GM21526 (cell line): Measurements from ENCODE around the gene NPDC1.
"Not testable (repeated sequence)": the region's sequence is repeated elsewhere in the genome, so short reads cannot be mapped to it uniquely, and the experiment has no call there.

Source experiments
- ATAC-seq: cut with Tn5 transposase; IDR thresholded peaks from one replicate; pipeline ENCODE4 v1.9.1; 2021; ENCODE audit warnings: moderate library complexity; ENCODE audit not compliant: unreplicated experiment, low FRiP score

NPDC1 gene

GRCh38 chr9:137076636-137077009, 30.6 kb upstream of the NPDC1 start:
- no peak for ATAC-seq

- ATAC-seq = no peak
Measured at GRCh38 chr9:137075275-137075775, 29.3 kb upstream of the NPDC1 start.

GRCh38 chr9:137074657-137075274, 28.8 kb upstream of the NPDC1 start:
- no peak for ATAC-seq

- ATAC-seq = no peak
Measured at GRCh38 chr9:137073992-137074399, 28.0 kb upstream of the NPDC1 start.

GRCh38 chr9:137071282-137071681, 25.3 kb upstream of the NPDC1 start:
- no peak for ATAC-seq

- no peak for ATAC-seq
Measured at GRCh38 chr9:137070906-137071275, 24.9 kb upstream of the NPDC1 start.

GRCh38 chr9:137070201-137070905, 24.4 kb upstream of the NPDC1 start, which contains the start of gene SAPCD2:
TSS of gene SAPCD2 (minus strand) at chr9:137070557. CDS start at chr9:137070460, 97 bp downstream.
- ATAC-seq = peak; percentile 71

GRCh38 chr9:137069508-137070091, 23.6 kb upstream of the NPDC1 start:
- ATAC-seq = peak; percentile 3

GRCh38 chr9:137068539-137069507, 22.8 kb upstream of the NPDC1 start:
- ATAC-seq = no peak

- no peak for ATAC-seq
Measured at GRCh38 chr9:137067860-137068538, 22.0 kb upstream of the NPDC1 start.

GRCh38 chr9:137066096-137066861, 20.3 kb upstream of the NPDC1 start:
- ATAC-seq = no peak

GRCh38 chr9:137065336-137065967, 19.5 kb upstream of the NPDC1 start:
- ATAC-seq = no peak

- no peak for ATAC-seq
Measured at GRCh38 chr9:137064880-137065164, 18.8 kb upstream of the NPDC1 start.

GRCh38 chr9:137064027-137064879, 18.3 kb upstream of the NPDC1 start:
- ATAC-seq = no peak

GRCh38 chr9:137063311-137064026, 17.5 kb upstream of the NPDC1 start:
- no peak for ATAC-seq

- ATAC-seq = not testable (repeated sequence)
Measured at GRCh38 chr9:137062798-137063197, 16.8 kb upstream of the NPDC1 start.

GRCh38 chr9:137062384-137062783, 16.4 kb upstream of the NPDC1 start:
- no peak for ATAC-seq
